Gastrocnemius medialis (tissue), 4 donors: ENCODE measurements around the gene ZNHIT3.

ENCODE experiments used
- POLR2A ChIP-seq, 2 donors: fragments of 450-650 bp; IDR thresholded peaks; one replicate each; pipeline ENCODE4 v1.6.1; 2017; ENCODE audit warnings: antibody characterized with exemption in 2 of 2, mild to moderate bottlenecking in 2 of 2, moderate library complexity in 2 of 2
- TF ChIP-seq, protein P1 (sequence below), 5 experiments: fragments of 450-650 bp in 3 of 5; fragments of 200-600 bp in 2 of 5; sonication (generic) in 2 of 5; IDR thresholded peaks in 4 of 5; conservative IDR thresholded peaks in 1 of 5; 1 replicate in 4 of 5; 2 replicates in 1 of 5; pipeline ENCODE4 v1.5.1; 2016 to 2019; ENCODE audit warnings: antibody characterized with exemption in 5 of 5, mild to moderate bottlenecking in 3 of 5, moderate library complexity in 3 of 5

GRCh38 chr17:36545077-36545464 is 58.6 kb downstream of the ZNHIT3 start:
- TF ChIP-seq, protein P1, sequence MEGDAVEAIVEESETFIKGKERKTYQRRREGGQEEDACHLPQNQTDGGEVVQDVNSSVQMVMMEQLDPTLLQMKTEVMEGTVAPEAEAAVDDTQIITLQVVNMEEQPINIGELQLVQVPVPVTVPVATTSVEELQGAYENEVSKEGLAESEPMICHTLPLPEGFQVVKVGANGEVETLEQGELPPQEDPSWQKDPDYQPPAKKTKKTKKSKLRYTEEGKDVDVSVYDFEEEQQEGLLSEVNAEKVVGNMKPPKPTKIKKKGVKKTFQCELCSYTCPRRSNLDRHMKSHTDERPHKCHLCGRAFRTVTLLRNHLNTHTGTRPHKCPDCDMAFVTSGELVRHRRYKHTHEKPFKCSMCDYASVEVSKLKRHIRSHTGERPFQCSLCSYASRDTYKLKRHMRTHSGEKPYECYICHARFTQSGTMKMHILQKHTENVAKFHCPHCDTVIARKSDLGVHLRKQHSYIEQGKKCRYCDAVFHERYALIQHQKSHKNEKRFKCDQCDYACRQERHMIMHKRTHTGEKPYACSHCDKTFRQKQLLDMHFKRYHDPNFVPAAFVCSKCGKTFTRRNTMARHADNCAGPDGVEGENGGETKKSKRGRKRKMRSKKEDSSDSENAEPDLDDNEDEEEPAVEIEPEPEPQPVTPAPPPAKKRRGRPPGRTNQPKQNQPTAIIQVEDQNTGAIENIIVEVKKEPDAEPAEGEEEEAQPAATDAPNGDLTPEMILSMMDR (IDR thresholded peaks at IDR 0.05 in 4 of 5, conservative IDR thresholded peaks at IDR 0.05 in 1 of 5) = no peak
- TF ChIP-seq POLR2A (IDR thresholded peaks at IDR 0.05) = no peak
